GM21526 (cell line): ENCODE data around the gene ZNF784.
A peak's percentile ranks its signal among the peaks of the same experiment; 100 is the strongest.

ENCODE experiments used
- ATAC-seq: cut with Tn5 transposase; IDR thresholded peaks from one replicate; pipeline ENCODE4 v1.9.1; 2021; ENCODE audit warnings: moderate library complexity; ENCODE audit not compliant: unreplicated experiment, low FRiP score

The ZNF784 gene, protein sequence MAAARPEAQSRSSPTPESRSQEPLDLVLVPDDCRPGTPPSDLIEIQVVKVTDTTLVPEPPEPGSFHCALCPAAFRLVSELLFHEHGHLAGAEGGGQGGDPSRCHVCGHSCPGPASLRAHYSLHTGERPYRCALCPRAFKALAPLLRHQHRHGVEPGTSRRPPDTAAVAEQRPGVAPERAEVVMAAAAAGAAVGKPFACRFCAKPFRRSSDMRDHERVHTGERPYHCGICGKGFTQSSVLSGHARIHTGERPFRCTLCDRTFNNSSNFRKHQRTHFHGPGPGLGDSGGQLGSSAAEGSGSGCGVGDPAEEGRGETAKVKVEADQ

DNA sequence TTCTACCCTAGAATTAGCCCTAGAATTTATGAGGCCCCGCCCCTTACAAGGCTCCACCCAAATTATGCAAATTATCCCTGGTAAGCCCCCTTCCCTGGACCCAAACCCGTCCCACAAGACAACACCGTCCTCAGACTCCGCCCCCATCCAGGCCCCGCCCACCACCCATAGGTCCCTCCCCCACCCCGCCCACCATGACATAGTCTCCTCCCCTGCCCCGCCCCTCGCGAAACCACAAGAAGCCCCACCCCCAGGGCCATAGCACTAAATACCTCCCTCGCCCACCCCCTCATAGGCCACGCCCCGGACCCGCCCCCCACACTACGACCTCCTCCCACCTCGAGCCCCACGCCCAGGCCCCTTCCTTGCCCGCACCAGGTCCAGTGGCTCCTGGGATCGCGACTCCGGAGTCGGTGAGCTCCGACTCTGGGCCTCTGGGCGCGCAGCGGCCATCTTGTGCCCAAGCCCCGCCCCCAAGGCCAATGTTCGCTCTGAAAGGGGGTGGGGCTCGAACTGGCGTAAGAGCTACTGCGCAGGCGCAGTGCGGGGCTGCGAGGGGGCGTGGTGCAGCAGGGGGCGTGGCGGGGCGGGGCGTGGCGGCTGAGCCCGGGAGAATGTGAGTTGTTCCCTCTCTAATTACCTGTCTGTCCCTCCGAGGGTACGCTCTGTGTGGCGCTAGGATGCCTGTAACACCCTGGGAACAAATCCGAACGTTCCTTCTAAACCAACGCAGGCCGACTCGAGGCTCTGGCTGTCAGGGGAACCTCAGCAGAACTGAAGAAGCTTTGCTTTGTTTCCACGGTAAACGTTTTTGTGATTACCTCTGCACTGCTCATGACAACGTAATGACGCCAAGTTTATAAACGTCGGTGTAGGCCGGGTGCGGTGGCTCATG is at the start of gene ZNF784:
ZNF784 (minus strand) TSS at position 458 of the 895 bp plus-strand sequence; CDS start at position 453, 5 bp downstream.
- peak; percentile 53 for ATAC-seq

DNA sequence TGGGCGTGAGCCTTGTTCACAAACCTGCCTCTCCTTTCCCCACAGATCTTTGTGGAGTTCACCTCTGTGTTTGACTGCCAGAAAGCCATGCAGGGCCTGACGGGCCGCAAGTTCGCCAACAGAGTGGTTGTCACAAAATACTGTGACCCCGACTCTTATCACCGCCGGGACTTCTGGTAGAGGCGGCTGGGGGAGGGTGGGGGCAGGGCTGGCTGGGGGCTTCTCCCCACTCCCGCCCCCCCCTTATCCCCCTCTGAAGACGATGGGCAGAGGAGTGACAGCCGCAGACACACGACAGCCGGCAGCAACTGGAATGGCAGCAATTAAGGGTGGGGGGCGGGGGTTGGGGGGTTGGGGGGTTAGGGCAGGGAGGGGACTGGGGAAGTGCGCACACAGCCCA is 49.5 kb upstream of the ZNF784 start:
- ATAC-seq: no peak

DNA sequence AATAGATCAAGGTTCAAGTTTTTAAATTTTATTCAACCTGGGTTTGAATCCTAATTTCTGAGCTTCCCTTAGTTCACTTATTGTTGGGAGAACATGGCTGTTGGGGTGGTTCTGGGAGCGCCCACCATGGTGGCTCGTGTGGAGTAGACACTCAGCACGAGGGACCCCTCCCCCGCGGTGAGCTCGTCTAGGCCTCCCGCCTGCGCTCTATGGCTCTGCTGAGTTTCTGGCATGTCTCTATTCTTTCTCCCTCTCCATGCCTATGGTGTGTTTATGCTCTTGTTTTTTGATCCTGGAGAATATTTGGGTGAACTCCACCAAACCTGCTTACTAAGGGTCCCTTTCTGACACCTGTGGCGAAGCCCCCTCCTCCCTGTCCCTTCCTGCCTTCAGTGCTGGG is 49.1 kb upstream of the ZNF784 start:
- ATAC-seq: no peak

DNA sequence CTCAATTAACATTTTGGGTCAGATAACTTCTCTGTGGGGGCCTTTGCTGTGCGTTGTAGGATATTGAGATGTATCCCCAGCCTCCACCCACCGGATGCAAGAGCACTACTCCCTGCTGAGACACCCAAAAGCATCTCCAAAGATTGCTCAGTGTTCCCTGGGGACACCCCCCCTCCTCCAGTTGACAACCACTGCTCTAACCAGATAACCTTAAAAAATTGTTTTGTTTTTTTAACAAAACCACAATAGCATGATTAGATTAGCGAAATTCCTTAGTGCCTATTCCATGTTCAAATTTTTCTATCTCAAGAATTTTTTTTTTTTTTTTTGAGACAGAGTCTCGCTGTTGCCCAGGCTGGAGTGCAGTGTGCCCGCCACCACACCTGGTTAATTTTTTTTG is 48.1 kb upstream of the ZNF784 start:
- no peak for ATAC-seq

DNA sequence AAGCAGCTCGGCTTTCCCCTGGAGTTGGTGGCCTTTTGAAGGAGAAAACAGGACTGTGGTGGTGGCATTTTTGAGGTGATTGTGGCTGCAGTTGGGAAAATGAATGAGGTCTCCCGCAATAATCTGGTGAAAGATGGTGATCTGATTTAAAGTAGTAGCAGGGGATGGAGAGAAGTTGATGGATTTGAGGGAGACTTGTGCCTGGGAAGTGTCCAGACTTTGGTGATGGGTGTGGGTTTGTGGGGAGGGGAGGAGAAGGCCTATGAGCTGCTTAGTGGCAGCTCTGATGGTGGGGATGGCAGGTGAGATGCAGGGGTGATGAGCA is 46.6 kb upstream of the ZNF784 start:
- ATAC-seq: no peak

DNA sequence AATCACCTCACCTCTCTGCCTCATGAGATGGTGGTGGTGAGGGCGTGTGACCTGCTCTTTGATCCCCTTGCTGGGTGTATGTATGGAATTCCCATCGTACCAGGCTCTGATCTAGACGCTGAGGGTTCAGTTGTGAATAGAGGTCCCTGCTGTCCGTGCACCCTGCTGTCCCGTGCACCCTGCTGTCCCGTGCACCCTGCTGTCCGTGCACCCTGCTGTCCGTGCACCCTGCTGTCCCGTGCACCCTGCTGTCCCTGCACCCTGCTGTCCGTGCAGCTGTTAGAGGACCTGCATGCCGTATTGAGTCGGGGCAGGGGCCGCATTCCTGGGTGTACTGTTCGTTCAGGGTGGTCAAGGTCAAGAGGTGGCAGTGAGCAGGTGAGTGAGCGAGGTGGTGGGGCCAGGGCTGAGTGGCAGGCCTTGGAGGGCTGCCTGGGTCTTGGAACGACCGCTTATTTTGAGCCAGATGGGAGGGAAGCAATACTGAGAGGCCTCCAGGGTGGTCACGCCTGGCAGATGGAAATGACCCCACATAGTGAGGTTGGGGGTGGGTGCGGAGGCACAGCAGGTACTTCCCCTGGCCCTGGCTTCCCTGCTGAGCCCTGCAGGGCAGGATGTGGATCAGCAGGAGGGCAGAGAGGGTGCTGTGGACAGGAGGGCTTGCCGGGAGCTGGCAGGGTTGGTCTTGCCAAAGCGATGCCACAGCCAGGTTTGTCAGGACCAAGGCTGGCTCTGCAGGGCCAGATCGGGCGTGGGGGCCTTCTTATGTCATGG is 46.1 kb upstream of the ZNF784 start:
- ATAC-seq: no peak

DNA sequence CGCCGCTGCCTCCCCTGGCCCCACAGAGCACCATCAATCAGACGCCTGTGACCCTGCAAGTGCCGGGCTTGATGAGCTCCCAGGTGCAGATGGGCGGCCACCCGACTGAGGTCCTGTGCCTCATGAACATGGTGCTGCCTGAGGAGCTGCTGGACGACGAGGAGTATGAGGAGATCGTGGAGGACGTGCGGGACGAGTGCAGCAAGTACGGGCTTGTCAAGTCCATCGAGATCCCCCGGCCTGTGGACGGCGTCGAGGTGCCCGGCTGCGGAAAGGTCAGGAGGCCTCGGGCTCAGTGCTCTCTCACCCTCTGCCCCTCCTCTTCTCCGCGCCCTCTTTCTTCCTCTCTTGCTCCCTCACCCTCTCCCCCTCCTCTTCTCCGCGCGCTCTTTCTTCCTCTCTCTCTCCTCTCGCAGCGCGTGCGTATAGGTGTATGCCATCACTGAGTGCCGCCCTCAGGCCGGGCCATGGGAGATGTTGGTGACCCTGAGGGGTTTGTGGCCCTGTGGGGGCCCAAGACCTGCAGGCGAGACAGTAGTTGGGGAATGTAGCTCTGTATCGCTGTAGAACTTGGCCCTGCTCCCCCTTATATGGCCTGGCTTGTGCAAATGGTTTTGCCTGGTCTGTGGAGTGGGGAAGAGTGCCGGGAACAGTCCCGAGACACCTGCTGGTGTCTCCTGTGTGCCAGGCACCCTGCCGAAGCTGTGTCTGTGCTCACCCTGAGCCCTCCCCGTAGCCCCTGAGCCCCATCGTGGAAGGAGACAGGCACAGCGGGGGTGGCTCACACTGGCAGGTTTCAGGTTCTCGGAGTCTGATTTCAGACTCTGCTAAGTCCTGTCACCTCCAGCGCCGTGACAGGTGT is 45.3 kb upstream of the ZNF784 start:
- no peak for ATAC-seq

DNA sequence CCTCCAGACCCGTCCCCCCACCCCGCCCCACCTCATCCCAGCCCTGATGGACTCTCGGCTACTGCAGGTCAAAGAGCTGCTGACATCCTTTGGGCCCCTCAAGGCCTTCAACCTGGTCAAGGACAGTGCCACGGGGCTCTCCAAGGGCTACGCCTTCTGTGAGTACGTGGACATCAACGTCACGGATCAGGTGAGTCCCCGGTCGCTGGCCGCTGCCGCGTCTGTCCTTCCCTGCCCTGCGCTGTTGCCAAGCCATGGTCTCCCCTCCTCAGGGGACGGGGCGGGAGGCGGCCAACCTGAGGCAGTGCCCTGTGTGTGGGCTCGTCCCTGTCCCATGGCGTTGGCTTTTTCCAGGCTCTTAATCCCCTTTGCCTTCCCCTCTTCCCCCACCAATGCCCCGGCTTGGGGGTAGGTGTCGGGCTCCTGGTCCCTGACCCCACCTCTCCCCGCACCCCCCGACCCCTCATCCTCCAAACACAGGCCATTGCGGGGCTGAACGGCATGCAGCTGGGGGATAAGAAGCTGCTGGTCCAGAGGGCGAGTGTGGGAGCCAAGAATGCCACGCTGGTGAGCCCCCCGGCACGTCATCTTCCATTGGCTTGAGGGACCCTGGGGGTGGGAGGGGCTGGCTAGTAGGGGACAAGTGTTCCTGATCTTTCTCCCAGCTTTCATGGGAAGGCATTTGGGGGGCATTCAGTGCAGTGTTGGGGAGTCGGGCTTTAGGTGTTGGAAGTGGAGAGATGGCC is 44.4 kb upstream of the ZNF784 start:
- ATAC-seq: no peak

DNA sequence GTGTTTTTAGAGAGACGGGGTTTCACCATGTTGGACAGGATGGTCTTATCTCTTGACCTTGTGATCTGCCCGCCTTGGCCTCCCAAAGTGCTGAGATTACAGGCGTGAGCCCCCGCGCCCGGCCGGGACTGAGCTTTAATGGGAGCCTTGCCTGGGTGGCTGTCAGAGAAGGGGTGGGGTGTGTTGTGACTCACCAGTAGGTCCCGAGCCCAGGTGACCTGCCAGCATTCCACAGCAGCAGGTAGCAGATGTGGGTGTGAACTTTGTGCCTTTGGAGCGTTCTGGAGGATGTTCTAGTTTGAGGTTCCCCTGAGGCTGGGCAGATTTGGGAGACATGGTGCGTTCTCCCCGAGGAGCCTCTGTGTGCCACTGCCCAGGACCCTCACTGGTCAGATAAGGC is 43.6 kb upstream of the ZNF784 start:
- no peak for ATAC-seq

DNA sequence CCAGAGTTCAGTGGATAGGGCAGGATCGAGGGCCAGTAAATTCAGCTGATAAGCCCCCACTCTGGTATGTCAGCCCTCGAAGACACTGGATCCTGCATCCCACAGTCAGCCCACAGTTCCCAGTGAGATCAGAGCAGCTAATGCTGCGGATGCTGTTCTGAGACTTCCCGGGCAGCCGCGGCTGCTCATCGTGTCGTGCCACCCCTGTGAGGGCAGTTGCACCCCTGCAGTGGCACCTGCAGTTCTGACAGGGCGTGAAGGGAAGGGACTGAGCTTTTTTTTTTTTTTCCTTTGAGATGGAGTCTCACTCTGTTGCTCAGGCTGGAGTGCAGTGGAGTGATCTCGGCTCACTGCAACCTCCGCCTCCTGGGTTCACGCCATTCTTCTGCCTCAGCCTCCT is 43.1 kb upstream of the ZNF784 start:
- ATAC-seq: no peak

DNA sequence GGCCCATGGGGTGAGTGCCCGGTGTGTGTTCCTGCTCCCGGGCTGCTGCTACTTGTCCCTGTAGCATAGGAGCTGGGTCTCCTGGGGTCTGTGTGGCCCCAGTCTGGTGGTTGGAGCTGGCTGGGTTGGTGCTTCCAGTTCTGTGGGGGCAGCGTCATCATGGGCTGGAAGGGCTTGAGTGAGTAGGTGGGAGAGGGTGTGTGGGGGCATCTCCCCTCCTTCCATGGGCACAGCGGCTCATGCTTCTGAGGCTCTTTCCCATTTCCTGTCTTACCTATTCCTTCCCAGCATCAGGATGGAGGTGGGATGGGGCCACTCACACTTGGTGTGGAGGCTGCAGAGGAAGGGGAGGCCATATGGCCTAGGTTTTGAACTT is 42.6 kb upstream of the ZNF784 start:
- no peak for ATAC-seq

DNA sequence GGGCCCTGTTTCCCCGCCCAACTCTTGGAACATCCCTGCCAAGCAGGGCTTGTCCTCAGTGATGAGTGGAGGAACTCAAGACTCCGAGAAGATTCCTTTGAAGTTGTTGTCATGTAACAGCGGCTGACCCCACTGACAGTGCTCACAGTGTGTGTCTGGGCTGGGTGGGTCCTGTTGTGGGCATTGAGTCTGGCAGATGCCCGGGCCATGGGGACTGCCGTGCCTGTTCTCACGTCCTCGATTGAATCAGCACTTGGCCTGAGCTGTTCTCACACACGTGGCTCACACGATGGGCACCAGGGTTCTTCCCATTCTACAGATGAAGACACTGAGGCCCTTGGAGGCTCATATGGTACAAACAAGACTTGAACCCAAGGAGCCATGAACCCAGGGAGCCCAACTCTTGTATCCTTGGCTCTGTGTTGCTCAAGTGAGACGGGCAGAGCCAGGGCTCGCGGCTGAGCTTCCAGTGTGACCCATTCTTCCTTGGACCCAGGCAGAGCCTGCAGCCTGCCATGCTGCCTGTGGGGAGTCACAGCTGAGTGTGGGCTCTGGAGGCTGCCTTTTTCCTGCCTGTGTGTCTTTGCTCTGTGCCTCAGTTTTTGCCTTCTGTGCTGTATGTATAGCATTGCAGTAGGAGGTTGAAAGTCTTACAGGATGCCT is 42.1 kb upstream of the ZNF784 start:
- ATAC-seq: no peak

DNA sequence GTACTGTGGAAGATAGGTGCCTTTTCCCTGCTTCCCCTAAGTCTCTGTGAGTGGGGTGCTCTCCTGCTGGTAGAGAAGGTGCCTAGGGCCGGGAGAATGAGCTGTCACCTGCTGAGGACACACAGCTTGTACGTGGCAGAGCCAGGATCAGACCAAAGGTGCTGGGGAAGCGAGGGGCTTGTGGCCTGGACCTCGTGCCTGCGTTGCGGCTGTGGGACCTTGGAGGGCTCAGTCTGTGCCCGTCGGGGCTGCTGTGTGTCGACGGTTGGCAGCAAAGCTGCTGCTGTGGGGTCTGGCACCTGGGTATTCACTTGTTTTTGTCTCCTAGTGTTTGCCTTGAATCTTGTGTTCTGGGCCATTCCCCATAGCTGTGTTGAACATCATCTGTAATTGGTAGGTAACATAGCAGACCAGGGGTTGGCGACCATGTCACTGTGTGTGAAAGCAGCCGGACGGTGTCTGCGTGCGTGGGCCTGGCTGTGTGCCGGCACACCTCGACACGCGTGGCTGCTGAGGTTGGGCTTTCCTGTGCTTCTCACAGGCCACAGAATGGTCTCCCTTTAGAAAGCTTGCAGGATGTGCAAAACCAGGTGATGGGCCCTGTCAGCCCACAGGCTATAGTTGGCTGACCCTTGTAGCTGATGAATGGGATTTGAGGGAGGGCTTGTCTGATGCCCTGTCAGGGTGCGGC is 39.6 kb upstream of the ZNF784 start:
- no peak for ATAC-seq

DNA sequence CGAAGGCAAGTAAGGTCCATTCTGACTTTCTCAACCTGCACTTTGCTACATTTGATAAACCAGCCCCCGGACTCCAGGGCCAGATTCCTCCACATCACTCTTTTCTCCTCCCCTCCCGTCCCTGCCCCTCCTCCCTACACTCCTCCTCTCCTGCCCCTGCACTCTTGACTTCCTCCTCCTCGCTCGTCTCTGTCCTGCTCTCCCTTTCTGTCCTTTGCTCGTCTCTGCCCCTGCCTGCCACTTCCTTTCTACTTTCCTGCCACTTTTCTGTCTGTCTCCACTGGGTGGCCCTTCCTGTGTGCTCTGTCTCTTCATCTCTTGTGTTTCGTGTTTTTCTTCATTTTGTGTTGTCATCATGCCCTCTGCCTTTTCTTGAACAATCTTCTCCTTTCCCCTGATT is 37.5 kb upstream of the ZNF784 start:
- no peak for ATAC-seq

DNA sequence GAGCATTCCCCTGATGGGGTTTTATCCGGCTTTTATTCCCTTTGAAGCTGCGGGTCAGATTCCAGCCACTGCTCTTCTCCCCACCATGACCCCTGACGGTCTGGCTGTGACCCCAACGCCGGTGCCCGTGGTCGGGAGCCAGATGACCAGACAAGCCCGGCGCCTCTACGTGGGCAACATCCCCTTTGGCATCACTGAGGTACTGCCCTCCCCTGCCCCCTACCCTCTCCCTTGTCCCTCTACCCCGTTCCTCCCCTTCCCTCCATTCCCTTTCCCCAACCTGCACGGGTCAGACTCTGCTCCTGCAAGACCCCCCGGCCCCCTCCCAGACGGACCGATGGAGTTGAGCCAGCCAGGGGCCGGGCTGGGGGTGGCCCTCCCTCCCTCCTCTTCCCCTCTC is 36.6 kb upstream of the ZNF784 start:
- ATAC-seq: no peak

DNA sequence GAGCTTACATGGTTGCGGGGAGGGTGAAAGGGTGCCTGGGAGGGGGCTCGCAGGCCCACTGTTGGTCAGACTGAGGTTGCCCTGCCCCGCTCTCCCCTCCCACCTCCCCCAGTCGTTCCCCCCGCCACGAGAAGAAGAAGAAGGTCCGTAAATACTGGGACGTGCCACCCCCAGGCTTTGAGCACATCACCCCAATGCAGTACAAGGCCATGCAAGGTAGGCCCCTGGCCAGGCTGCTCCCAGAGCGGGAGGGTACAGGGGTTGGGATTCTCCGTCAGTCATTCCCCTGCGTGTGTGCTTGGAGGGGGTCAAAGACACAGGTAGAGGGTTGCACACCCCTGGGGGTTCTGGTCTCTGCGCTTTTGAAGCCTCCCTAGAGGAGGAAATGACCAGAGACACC is 36.0 kb upstream of the ZNF784 start:
- ATAC-seq: no peak

DNA sequence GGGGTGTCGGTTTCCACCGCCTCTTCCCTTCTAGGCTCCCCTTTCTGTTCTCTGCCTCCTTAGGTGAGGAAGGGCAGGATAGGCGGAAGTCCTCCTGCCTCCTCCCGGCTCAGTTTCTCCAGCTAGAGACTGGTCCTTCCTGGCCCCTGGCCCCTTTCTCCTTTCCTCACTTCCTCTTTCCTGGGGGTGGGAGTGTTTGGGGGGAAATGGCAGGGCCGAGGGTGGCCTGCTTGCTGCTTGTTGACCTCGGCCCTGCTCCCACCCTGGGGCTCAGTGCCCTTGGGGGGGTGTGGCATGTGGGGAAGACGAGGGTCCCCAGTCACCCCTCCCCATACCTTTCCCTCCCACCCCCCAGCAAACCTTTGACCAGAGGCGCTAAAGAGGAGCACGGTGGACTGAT is 35.5 kb upstream of the ZNF784 start:
- ATAC-seq: no peak

DNA sequence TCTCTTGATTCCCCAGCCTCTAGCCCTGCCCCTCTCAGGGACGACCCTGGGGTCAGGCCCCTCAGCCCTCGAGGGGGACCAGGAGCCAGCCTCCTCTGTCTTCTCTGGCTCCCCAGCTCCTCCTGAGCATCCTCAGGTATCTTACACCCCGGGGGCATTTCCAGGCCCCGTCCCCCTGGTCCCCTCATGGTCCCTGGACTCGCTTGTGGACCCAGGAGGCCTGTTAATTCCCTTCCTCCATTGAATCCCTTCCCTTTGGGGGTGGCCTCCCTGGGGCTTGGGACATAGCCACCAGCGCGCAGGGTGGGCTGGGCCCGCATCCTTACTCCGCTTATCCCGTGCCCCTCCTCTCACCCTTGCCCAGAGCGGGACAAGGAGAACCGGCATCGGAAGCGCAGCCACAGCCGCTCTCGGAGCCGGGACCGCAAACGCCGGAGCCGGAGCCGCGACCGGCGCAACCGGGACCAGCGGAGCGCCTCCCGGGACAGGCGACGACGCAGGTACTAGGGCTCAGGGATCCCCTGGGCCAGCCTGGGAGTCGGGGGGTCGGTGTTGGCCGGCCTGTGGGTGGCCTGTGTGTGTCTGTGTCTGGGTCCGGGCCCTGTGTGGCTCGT is 34.6 kb upstream of the ZNF784 start:
- ATAC-seq: no peak
